WTC11 (cell line): ENCODE data around the gene TMA7. TPM values are rescaled to one million over a fixed set of nuclear protein-coding genes. Genes with fewer than 3 reads are reported as not detected.

Source experiments
- ATAC-seq: fragments of 200-7000 bp; cut with Tn5 transposase; 2 replicates; pipeline ENCODE4 v1.10.0; 2021; ENCODE audit warnings: mild to moderate bottlenecking, moderate library complexity
- CTCF ChIA-PET: fragments of 300-600 bp; sonication (Branson Sonifier 250); formaldehyde crosslinking; loops from one replicate; lab custom pipeline; 2021; ENCODE audit warnings: antibody characterized with exemption; lab: Charles Lee
- POLR2A ChIA-PET: fragments of 350-600 bp; sonication (Branson Sonifier 250); formaldehyde crosslinking; loops from one replicate; lab custom pipeline; 2021; ENCODE audit warnings: antibody characterized with exemption; lab: Charles Lee
- DNase-seq: peaks from one replicate; pipeline ENCODE4 v3.0.0; 2021; ENCODE audit warnings: low spot score
- H3K27ac Mint-ChIP-seq: 2 replicates; pipeline ENCODE4 v1.8.0; 2021; ENCODE audit warnings: mixed read lengths
- H3K27me3 Mint-ChIP-seq: 2 replicates; pipeline ENCODE4 v1.8.0; 2021; ENCODE audit warnings: low read depth, mild to moderate bottlenecking, moderate library complexity, mixed read lengths
- H3K36me3 Mint-ChIP-seq: 2 replicates; pipeline ENCODE4 v1.8.0; 2021; ENCODE audit warnings: mixed read lengths
- H3K4me1 Mint-ChIP-seq: 2 replicates; pipeline ENCODE4 v1.8.0; 2022; ENCODE audit warnings: mixed read lengths
- H3K4me3 Mint-ChIP-seq: 2 replicates; pipeline ENCODE4 v1.8.0; 2021; ENCODE audit warnings: mild to moderate bottlenecking, moderate library complexity, mixed read lengths
- H3K9me3 Mint-ChIP-seq: 2 replicates; pipeline ENCODE4 v1.8.0; 2021; ENCODE audit warnings: mixed read lengths
- ETV6 ChIP-seq: sonication (generic); formaldehyde crosslinking; IDR thresholded peaks from 2 replicates; pipeline ENCODE4 v1.8.1; 2022; ENCODE audit warnings: mild to moderate bottlenecking, missing genetic modification reagents
- GTF2I ChIP-seq: fragments of 250-450 bp; sonication (Bioruptor Pico); conservative IDR thresholded peaks from 2 replicates; pipeline ENCODE4 v1.4.0; 2021; ENCODE audit warnings: mild to moderate bottlenecking
- JUN ChIP-seq: sonication (generic); formaldehyde crosslinking; IDR thresholded peaks from 2 replicates; pipeline ENCODE4 v1.8.0; 2023; ENCODE audit warnings: mild to moderate bottlenecking, missing genetic modification reagents
- MYBL2 ChIP-seq: sonication (generic); formaldehyde crosslinking; IDR thresholded peaks from 2 replicates; pipeline ENCODE4 v1.8.1; 2023; ENCODE audit warnings: mild to moderate bottlenecking, moderate library complexity, missing genetic modification reagents
- NFATC4 ChIP-seq: fragments of 250-450 bp; sonication (Bioruptor Pico); IDR thresholded peaks from 2 replicates; pipeline ENCODE4 v1.9.0; 2021; ENCODE audit warnings: mild to moderate bottlenecking
- TEAD1 ChIP-seq: sonication (generic); formaldehyde crosslinking; IDR thresholded peaks from 2 replicates; pipeline ENCODE4 v1.8.0; 2022; ENCODE audit warnings: mild to moderate bottlenecking, missing genetic modification reagents
- TP53 ChIP-seq: sonication (generic); formaldehyde crosslinking; IDR thresholded peaks from 2 replicates; pipeline ENCODE4 v1.8.1; 2023; ENCODE audit warnings: mild to moderate bottlenecking, missing genetic modification reagents
- ZNF138 ChIP-seq: sonication (generic); formaldehyde crosslinking; conservative IDR thresholded peaks from 2 replicates; pipeline ENCODE4 v1.8.1; 2022; ENCODE audit warnings: mild to moderate bottlenecking, moderate library complexity, missing genetic modification reagents
- ZNF317 ChIP-seq: sonication (generic); formaldehyde crosslinking; IDR thresholded peaks from 2 replicates; pipeline ENCODE4 v1.8.1; 2023; ENCODE audit warnings: low read depth, mild to moderate bottlenecking, moderate library complexity, missing genetic modification reagents, borderline replicate concordance
- ZNF416 ChIP-seq: fragments of 250-450 bp; sonication (Bioruptor Pico); IDR thresholded peaks from 2 replicates; pipeline ENCODE4 v1.9.0; 2021; ENCODE audit warnings: mild to moderate bottlenecking, inconsistent platforms
- total RNA-seq: library from RNA; stranded (reverse); gene quantifications from 3 replicates; pipeline ENCODE4 v1.2.3, GENCODE V29; 2021
- TF ChIP-seq, protein P1 (sequence below): fragments of 250-450 bp; sonication (Bioruptor Pico); IDR thresholded peaks from 2 replicates; pipeline ENCODE4 v1.9.0; 2021; ENCODE audit warnings: mild to moderate bottlenecking
- TF ChIP-seq, protein P2 (sequence below): fragments of 250-450 bp; sonication (Bioruptor Pico); IDR thresholded peaks from 2 replicates; pipeline ENCODE4 v1.8.0; 2021; ENCODE audit warnings: mild to moderate bottlenecking
- TF ChIP-seq, protein P3 (sequence below): fragments of 250-450 bp; sonication (Bioruptor Pico); IDR thresholded peaks from 2 replicates; pipeline ENCODE4 v1.9.0; 2021; ENCODE audit warnings: moderate library complexity, mild to moderate bottlenecking, inconsistent platforms, borderline replicate concordance
- TF ChIP-seq, protein P4 (sequence below): sonication (generic); formaldehyde crosslinking; IDR thresholded peaks from 2 replicates; pipeline ENCODE4 v1.8.0; 2022; ENCODE audit warnings: mild to moderate bottlenecking, missing genetic modification reagents
- TF ChIP-seq, protein P5 (sequence below): sonication (generic); formaldehyde crosslinking; IDR thresholded peaks from 2 replicates; pipeline ENCODE4 v1.8.0; 2023; ENCODE audit warnings: missing genetic modification reagents, mild to moderate bottlenecking, borderline replicate concordance
- TF ChIP-seq, protein P6 (sequence below): sonication (generic); formaldehyde crosslinking; IDR thresholded peaks from 2 replicates; pipeline ENCODE4 v1.8.1; 2023; ENCODE audit warnings: mild to moderate bottlenecking, missing genetic modification reagents, moderate library complexity
- TF ChIP-seq, protein P7 (sequence below): sonication (generic); formaldehyde crosslinking; IDR thresholded peaks from 2 replicates; pipeline ENCODE4 v1.8.1; 2022; ENCODE audit warnings: mild to moderate bottlenecking, missing genetic modification reagents, moderate library complexity, borderline replicate concordance

The TMA7 gene
- total RNA-seq, 1 experiment from 2014 or later, result 318 TPM

DNA sequence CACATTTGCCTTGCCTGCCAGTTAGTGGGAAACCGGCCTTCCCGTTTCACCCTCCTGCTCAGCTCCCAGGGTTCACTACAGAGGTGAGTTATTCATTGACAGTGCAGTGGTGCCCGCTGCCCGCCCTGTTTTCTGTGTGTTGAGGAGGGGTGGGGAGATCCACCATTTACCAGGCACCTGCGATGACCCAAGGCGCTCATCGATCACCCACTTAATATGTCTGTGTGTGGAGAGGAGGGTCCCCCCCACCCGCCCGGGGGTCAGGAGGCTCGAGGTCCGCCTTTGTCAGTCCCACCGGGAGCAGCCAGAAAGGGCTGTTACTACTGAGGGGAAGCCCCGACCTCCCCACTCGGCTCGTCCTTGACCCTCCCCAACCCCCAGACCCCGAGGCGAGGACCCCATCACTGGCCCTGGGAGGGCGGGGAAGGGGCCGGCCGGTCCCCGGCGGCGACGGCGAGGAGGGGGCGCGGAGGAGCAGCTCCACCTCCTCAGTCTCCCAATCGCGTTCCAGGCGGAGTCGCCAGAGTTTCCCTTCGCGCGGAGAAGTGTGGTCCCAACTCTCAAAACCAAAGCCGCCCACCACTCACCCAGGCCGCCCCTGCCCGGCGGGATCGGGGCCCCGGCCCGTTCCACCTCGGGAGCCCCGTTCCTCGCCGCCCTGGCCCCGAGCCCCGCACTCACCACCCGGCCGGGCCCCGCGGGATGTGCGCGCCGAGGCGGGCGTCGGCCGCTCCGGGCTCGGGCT is 11.3 kb upstream of the TMA7 start:
- no peaks in the 10 kb centered on the region for H3K9me3 Mint-ChIP-seq
- DNase-seq (peak; percentile 65), ATAC-seq (0 out of 2 replicates have a peak, but pooled peaks have one; percentile 0)
- H3K4me3 Mint-ChIP-seq, result peak overlapping the region; percentile 75
- H3K27ac Mint-ChIP-seq, result peak overlapping the region; percentile 86
- POLR2A ChIA-PET, result interaction anchor here (0.9 to 3.7 kb wide), 7 partner anchors 11 to 185 kb away, joined by 3 to 15 read pairs (median 4); partner anchors contain the start of genes ATRIP, CCDC51, PFKFB4 and TMA7
- CTCF ChIA-PET, result interaction anchor here (0.7 to 8.2 kb wide), 7 partner anchors 11 to 234 kb away, joined by 3 to 142 read pairs (median 5); partner anchors contain the start of genes CCDC51 and TMA7
- peaks cover 23% of the 10 kb centered on the region for H3K36me3 Mint-ChIP-seq
- H3K27me3 Mint-ChIP-seq, result no peaks in the 10 kb centered on the region
- H3K4me1 Mint-ChIP-seq, result peaks cover 59% of the 10 kb centered on the region
- TF ChIP-seq TP53 (CRISPR knock-in tag) (0 out of 2 replicates have a peak, but pooled peaks have one; percentile 24), ZNF416 (CRISPR knock-in tag) (0 out of 2 replicates have a peak, but pooled peaks have one; percentile 18), ZNF138 (CRISPR knock-in tag) (0 out of 2 replicates have a peak, but pooled peaks have one; percentile 9), NFATC4 (CRISPR knock-in tag) (peak; percentile 34; the same call in 1 of the 2 replicates), ZNF317 (CRISPR knock-in tag) (peak; percentile 25; the same call in 1 of the 2 replicates), JUN (CRISPR knock-in tag) (0 out of 2 replicates have a peak, but pooled peaks have one; percentile 35), GTF2I (CRISPR knock-in tag) (no peak), TEAD1 (CRISPR knock-in tag) (0 out of 2 replicates have a peak, but pooled peaks have one; percentile 16), MYBL2 (CRISPR knock-in tag) (no peak), ETV6 (peak; percentile 44; the same call in 1 of the 2 replicates)
- TF ChIP-seq, protein P1, sequence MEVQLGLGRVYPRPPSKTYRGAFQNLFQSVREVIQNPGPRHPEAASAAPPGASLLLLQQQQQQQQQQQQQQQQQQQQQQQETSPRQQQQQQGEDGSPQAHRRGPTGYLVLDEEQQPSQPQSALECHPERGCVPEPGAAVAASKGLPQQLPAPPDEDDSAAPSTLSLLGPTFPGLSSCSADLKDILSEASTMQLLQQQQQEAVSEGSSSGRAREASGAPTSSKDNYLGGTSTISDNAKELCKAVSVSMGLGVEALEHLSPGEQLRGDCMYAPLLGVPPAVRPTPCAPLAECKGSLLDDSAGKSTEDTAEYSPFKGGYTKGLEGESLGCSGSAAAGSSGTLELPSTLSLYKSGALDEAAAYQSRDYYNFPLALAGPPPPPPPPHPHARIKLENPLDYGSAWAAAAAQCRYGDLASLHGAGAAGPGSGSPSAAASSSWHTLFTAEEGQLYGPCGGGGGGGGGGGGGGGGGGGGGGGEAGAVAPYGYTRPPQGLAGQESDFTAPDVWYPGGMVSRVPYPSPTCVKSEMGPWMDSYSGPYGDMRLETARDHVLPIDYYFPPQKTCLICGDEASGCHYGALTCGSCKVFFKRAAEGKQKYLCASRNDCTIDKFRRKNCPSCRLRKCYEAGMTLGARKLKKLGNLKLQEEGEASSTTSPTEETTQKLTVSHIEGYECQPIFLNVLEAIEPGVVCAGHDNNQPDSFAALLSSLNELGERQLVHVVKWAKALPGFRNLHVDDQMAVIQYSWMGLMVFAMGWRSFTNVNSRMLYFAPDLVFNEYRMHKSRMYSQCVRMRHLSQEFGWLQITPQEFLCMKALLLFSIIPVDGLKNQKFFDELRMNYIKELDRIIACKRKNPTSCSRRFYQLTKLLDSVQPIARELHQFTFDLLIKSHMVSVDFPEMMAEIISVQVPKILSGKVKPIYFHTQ (CRISPR knock-in tag), result no peak
- TF ChIP-seq, protein P2, sequence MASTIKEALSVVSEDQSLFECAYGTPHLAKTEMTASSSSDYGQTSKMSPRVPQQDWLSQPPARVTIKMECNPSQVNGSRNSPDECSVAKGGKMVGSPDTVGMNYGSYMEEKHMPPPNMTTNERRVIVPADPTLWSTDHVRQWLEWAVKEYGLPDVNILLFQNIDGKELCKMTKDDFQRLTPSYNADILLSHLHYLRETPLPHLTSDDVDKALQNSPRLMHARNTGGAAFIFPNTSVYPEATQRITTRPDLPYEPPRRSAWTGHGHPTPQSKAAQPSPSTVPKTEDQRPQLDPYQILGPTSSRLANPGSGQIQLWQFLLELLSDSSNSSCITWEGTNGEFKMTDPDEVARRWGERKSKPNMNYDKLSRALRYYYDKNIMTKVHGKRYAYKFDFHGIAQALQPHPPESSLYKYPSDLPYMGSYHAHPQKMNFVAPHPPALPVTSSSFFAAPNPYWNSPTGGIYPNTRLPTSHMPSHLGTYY (CRISPR knock-in tag), result no peak
- TF ChIP-seq, protein P3, sequence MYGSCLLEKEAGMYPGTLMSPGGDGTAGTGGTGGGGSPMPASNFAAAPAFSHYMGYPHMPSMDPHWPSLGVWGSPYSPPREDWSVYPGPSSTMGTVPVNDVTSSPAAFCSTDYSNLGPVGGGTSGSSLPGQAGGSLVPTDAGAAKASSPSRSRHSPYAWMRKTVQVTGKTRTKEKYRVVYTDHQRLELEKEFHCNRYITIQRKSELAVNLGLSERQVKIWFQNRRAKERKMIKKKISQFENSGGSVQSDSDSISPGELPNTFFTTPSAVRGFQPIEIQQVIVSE (CRISPR knock-in tag), result no peak
- TF ChIP-seq, protein P4, sequence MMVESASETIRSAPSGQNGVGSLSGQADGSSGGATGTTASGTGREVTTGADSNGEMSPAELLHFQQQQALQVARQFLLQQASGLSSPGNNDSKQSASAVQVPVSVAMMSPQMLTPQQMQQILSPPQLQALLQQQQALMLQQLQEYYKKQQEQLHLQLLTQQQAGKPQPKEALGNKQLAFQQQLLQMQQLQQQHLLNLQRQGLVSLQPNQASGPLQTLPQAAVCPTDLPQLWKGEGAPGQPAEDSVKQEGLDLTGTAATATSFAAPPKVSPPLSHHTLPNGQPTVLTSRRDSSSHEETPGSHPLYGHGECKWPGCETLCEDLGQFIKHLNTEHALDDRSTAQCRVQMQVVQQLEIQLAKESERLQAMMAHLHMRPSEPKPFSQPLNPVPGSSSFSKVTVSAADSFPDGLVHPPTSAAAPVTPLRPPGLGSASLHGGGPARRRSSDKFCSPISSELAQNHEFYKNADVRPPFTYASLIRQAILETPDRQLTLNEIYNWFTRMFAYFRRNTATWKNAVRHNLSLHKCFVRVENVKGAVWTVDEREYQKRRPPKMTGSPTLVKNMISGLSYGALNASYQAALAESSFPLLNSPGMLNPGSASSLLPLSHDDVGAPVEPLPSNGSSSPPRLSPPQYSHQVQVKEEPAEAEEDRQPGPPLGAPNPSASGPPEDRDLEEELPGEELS, result 0 out of 2 replicates have a peak, but pooled peaks have one; percentile 14
- TF ChIP-seq, protein P5, sequence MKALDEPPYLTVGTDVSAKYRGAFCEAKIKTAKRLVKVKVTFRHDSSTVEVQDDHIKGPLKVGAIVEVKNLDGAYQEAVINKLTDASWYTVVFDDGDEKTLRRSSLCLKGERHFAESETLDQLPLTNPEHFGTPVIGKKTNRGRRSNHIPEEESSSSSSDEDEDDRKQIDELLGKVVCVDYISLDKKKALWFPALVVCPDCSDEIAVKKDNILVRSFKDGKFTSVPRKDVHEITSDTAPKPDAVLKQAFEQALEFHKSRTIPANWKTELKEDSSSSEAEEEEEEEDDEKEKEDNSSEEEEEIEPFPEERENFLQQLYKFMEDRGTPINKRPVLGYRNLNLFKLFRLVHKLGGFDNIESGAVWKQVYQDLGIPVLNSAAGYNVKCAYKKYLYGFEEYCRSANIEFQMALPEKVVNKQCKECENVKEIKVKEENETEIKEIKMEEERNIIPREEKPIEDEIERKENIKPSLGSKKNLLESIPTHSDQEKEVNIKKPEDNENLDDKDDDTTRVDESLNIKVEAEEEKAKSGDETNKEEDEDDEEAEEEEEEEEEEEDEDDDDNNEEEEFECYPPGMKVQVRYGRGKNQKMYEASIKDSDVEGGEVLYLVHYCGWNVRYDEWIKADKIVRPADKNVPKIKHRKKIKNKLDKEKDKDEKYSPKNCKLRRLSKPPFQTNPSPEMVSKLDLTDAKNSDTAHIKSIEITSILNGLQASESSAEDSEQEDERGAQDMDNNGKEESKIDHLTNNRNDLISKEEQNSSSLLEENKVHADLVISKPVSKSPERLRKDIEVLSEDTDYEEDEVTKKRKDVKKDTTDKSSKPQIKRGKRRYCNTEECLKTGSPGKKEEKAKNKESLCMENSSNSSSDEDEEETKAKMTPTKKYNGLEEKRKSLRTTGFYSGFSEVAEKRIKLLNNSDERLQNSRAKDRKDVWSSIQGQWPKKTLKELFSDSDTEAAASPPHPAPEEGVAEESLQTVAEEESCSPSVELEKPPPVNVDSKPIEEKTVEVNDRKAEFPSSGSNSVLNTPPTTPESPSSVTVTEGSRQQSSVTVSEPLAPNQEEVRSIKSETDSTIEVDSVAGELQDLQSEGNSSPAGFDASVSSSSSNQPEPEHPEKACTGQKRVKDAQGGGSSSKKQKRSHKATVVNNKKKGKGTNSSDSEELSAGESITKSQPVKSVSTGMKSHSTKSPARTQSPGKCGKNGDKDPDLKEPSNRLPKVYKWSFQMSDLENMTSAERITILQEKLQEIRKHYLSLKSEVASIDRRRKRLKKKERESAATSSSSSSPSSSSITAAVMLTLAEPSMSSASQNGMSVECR (CRISPR knock-in tag), result no peak
- TF ChIP-seq, protein P6, sequence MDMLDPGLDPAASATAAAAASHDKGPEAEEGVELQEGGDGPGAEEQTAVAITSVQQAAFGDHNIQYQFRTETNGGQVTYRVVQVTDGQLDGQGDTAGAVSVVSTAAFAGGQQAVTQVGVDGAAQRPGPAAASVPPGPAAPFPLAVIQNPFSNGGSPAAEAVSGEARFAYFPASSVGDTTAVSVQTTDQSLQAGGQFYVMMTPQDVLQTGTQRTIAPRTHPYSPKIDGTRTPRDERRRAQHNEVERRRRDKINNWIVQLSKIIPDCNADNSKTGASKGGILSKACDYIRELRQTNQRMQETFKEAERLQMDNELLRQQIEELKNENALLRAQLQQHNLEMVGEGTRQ (CRISPR knock-in tag), result no peak
- TF ChIP-seq, protein P7, sequence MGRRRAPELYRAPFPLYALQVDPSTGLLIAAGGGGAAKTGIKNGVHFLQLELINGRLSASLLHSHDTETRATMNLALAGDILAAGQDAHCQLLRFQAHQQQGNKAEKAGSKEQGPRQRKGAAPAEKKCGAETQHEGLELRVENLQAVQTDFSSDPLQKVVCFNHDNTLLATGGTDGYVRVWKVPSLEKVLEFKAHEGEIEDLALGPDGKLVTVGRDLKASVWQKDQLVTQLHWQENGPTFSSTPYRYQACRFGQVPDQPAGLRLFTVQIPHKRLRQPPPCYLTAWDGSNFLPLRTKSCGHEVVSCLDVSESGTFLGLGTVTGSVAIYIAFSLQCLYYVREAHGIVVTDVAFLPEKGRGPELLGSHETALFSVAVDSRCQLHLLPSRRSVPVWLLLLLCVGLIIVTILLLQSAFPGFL (CRISPR knock-in tag), result no peak
